Activated T-cell treated with anti-CD3 and anti-CD28 coated beads, Interleukin-2, amount 50 U/mL, for 4 hours (primary cell): Measurements from ENCODE around the gene OR7A10. TPM values are rescaled to one million over a fixed set of nuclear protein-coding genes. Genes with fewer than 3 reads are reported as not detected.
"Not testable (repeated sequence)": the region's sequence is repeated elsewhere in the genome, so short reads cannot be mapped to it uniquely, and the experiment has no call there.

Experiments
- ATAC-seq, 2 donors: fragments of 200-7000 bp; cut with Tn5 transposase; one replicate each; pipeline ENCODE4 v1.10.0; 2021
- DNase-seq: peaks from one replicate; pipeline ENCODE4 v3.0.0-alpha.2; 2020
- H3K27me3 Mint-ChIP-seq: one replicate; pipeline ENCODE4 v1.8.0; 2021; ENCODE audit warnings: low read depth, mixed read lengths
- H3K36me3 Mint-ChIP-seq: one replicate; pipeline ENCODE4 v1.8.0; 2022; ENCODE audit warnings: mixed read lengths; ENCODE audit not compliant: insufficient read depth
- H3K4me1 Mint-ChIP-seq: one replicate; pipeline ENCODE4 v1.8.0; 2021; ENCODE audit warnings: low read depth, mixed read lengths
- H3K4me3 Mint-ChIP-seq: one replicate; pipeline ENCODE4 v1.8.0; 2021; ENCODE audit warnings: mild to moderate bottlenecking, moderate library complexity, mixed read lengths
- H3K9me3 Mint-ChIP-seq: one replicate; pipeline ENCODE4 v1.8.0; 2021; ENCODE audit warnings: mixed read lengths
- total RNA-seq, 3 donors: library from RNA; stranded (reverse); gene quantifications; one replicate each; pipeline ENCODE4 v1.2.1, GENCODE V29; 2021

The OR7A10 gene
- total RNA-seq, 3 donors from 2014 or later = not detected

- Mint-ChIP-seq H3K4me3 (no peak overlapping the region), H3K27me3 (peaks cover 16% of the 10 kb centered on the region), H3K9me3 (no peaks in the 10 kb centered on the region), H3K4me1 (no peaks in the 10 kb centered on the region), H3K36me3 (no peaks in the 10 kb centered on the region)
- ATAC-seq (no peak), DNase-seq (no peak)
Measured at GRCh38 chr19:14818588-14818987, 30.1 kb downstream of the OR7A10 start.

- Mint-ChIP-seq H3K4me1 (no peaks in the 10 kb centered on the region), H3K4me3 (no peak overlapping the region), H3K36me3 (no peaks in the 10 kb centered on the region), H3K9me3 (no peaks in the 10 kb centered on the region), H3K27me3 (peaks cover 11% of the 10 kb centered on the region)
- DNase-seq = no peak
- ATAC-seq = no peak
Measured at GRCh38 chr19:14817052-14817451, 31.7 kb downstream of the OR7A10 start.

GRCh38 chr19:14814982-14815652, 33.6 kb downstream of the OR7A10 start:
- Mint-ChIP-seq H3K4me3 (no peak overlapping the region), H3K9me3 (no peaks in the 10 kb centered on the region), H3K4me1 (no peaks in the 10 kb centered on the region), H3K27me3 (peaks cover 4% of the 10 kb centered on the region), H3K36me3 (no peaks in the 10 kb centered on the region)
- no peak for ATAC-seq
- DNase-seq = no peak

- no peak overlapping the region for H3K4me3 Mint-ChIP-seq
- ATAC-seq = no peak
- DNase-seq = no peak
- peaks cover 2% of the 10 kb centered on the region for H3K27me3 Mint-ChIP-seq
- no peaks in the 10 kb centered on the region for H3K36me3 Mint-ChIP-seq
- no peaks in the 10 kb centered on the region for H3K9me3 Mint-ChIP-seq
- no peaks in the 10 kb centered on the region for H3K4me1 Mint-ChIP-seq
Measured at GRCh38 chr19:14809272-14810057, 39.3 kb downstream of the OR7A10 start.

- H3K4me3 Mint-ChIP-seq = no peak overlapping the region
- no peak for DNase-seq
- no peaks in the 10 kb centered on the region for H3K4me1 Mint-ChIP-seq
- peaks cover 10% of the 10 kb centered on the region for H3K27me3 Mint-ChIP-seq
- ATAC-seq = no peak
- no peaks in the 10 kb centered on the region for H3K9me3 Mint-ChIP-seq
- no peaks in the 10 kb centered on the region for H3K36me3 Mint-ChIP-seq
Measured at GRCh38 chr19:14804765-14805164, 44.0 kb downstream of the OR7A10 start.

GRCh38 chr19:14798760-14799159, 50.0 kb downstream of the OR7A10 start:
- H3K4me1 Mint-ChIP-seq = no peaks in the 10 kb centered on the region
- no peak for DNase-seq
- H3K9me3 Mint-ChIP-seq = no peaks in the 10 kb centered on the region
- peaks cover 26% of the 10 kb centered on the region for H3K27me3 Mint-ChIP-seq
- H3K4me3 Mint-ChIP-seq = no peak overlapping the region
- no peak for ATAC-seq
- H3K36me3 Mint-ChIP-seq = no peaks in the 10 kb centered on the region

- no peak for ATAC-seq
- no peaks in the 10 kb centered on the region for H3K9me3 Mint-ChIP-seq
- DNase-seq = no peak
- peaks cover 32% of the 10 kb centered on the region for H3K27me3 Mint-ChIP-seq
- no peaks in the 10 kb centered on the region for H3K4me1 Mint-ChIP-seq
- H3K4me3 Mint-ChIP-seq = no peak overlapping the region
- no peaks in the 10 kb centered on the region for H3K36me3 Mint-ChIP-seq
Measured at GRCh38 chr19:14796021-14796420, 52.7 kb downstream of the OR7A10 start.

GRCh38 chr19:14795078-14795721, 53.5 kb downstream of the OR7A10 start:
- ATAC-seq = no peak
- Mint-ChIP-seq H3K27me3 (peaks cover 31% of the 10 kb centered on the region), H3K9me3 (no peaks in the 10 kb centered on the region)

GRCh38 chr19:14792250-14792649, 56.5 kb downstream of the OR7A10 start:
- peaks cover 23% of the 10 kb centered on the region for H3K27me3 Mint-ChIP-seq
- not testable (repeated sequence) for H3K9me3 Mint-ChIP-seq, H3K4me3 Mint-ChIP-seq, H3K4me1 Mint-ChIP-seq, H3K36me3 Mint-ChIP-seq, ATAC-seq, DNase-seq

More at GRCh38 chr19:14795078-14795721, 53.5 kb downstream of the OR7A10 start:
- DNase-seq = no peak
- H3K36me3 Mint-ChIP-seq = no peaks in the 10 kb centered on the region
- H3K4me3 Mint-ChIP-seq = no peak overlapping the region
- H3K4me1 Mint-ChIP-seq = no peaks in the 10 kb centered on the region

Other genes with a start within 250 kb of the OR7A10 start
- gene ADGRE3, start 174.1 kb downstream of the OR7A10 start, total RNA-seq = not detected
- gene ZNF333, start 158.9 kb downstream of the OR7A10 start, total RNA-seq = 10 to 100 TPM in 1 of 3 donors, 1 to 10 TPM in 2; 7.1 to 13.9 (median 7.7) TPM
- 1 to 10 TPM in 2 of 3 donors, under 1 TPM in 1; 0.87 to 1.6 (median 1.4) TPM for gene ADGRE2, start 70.4 kb downstream of the OR7A10 start, total RNA-seq
- not detected for gene OR7A5, start 13.7 kb downstream of the OR7A10 start, total RNA-seq
- not detected for gene OR7C1, start 13.7 kb downstream of the OR7A10 start, total RNA-seq
- not detected for gene OR7A17, start 37.2 kb upstream of the OR7A10 start, total RNA-seq
- gene OR7C2, start 92.6 kb upstream of the OR7A10 start, total RNA-seq = not detected
- not detected for gene SLC1A6, start 130.9 kb upstream of the OR7A10 start, total RNA-seq
- gene CASP14, start 200.6 kb upstream of the OR7A10 start, total RNA-seq = not detected
- gene OR1I1, start 233.3 kb upstream of the OR7A10 start, total RNA-seq = not detected